ENCODE measurements around the gene NPPB.

DNA sequence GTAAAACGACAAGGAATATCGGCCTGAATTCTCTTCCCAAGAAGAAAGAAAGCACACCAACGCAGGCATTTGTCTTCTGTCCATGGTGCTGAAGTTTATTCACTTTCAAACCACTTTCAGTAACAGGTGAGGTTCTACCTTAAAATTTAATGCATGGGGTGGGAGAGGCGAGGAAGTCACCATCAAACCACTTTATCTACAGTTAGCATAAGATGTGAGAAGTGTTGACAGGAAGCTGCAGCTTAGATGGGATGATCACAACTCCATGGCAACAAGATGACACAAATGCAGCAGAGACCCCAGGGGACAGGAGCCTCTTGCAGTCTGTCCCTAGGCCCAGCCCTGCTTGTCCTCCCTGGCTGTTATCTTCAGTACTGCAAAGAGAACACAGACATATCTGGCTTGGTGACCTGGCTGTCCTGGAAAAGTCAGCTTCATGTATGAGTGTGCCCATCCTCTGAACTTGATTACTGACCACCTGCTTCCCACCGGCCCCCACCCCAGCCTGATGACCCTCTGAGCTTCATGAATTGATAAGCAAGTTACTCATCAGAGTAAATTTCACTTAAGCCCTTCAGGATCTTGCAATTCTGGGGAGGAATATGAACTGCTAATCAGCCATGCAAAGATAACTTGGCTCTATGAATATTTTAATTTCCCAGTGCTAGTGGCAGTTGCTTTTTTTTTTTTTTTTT, 13.0 kb downstream of the NPPB start:
- TF ChIP-seq, protein P1, sequence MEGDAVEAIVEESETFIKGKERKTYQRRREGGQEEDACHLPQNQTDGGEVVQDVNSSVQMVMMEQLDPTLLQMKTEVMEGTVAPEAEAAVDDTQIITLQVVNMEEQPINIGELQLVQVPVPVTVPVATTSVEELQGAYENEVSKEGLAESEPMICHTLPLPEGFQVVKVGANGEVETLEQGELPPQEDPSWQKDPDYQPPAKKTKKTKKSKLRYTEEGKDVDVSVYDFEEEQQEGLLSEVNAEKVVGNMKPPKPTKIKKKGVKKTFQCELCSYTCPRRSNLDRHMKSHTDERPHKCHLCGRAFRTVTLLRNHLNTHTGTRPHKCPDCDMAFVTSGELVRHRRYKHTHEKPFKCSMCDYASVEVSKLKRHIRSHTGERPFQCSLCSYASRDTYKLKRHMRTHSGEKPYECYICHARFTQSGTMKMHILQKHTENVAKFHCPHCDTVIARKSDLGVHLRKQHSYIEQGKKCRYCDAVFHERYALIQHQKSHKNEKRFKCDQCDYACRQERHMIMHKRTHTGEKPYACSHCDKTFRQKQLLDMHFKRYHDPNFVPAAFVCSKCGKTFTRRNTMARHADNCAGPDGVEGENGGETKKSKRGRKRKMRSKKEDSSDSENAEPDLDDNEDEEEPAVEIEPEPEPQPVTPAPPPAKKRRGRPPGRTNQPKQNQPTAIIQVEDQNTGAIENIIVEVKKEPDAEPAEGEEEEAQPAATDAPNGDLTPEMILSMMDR (IDR thresholded peaks at IDR 0.05; ENCODE audit: low read length) = no peak
- TF ChIP-seq EZH2 (IDR thresholded peaks at IDR 0.05; ENCODE audit: borderline replicate concordance, low read length) = no peak

Measured in OCI-LY1 (cell line).